Measurements from ENCODE around the gene TLNRD1.

DNA sequence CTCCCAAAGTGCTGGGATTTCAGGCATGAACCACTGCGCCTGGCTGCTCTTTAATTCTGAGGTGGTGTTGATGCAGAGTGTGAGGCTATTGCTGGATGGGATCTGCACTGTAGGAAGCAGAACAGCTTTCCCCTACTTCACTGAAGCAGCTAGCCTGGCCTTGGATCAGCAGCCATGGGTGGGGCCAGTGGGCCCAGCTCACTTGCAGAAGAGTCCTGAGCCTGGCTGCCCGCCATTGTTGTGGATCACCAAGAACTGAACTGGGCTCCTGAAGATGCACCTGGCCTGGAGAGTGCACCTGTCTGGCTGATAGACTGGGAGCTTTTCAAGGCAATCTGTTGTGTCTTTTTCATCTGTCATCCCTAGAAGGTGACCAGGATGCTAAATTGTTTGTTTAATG, 11.9 kb downstream of the TLNRD1 start:
- TF ChIP-seq CTCF (conservative IDR thresholded peaks at IDR 0.05): no peak
- no peak for TF ChIP-seq EZH2 (IDR thresholded peaks at IDR 0.05; ENCODE audit: low read depth)

Data from PC-9 (cell line).